GM12878 (cell line): ENCODE measurements around the gene DCP1B. TPM values are rescaled to one million over a fixed set of nuclear protein-coding genes. Genes with fewer than 3 reads are reported as not detected.

Source experiments
- ATAC-seq: fragments of 200-7000 bp; cut with Tn5 transposase; 3 replicates; pipeline ENCODE4 v1.9.1; 2020; ENCODE audit warnings: mild to moderate bottlenecking, moderate library complexity
- BruUV-seq: library from RNA; stranded (reverse); fragments of 400-500 nt; replicated peaks from 2 replicates; lab custom pipeline; 2021; lab: Mats Ljungman, UMichigan
- CTCF ChIA-PET: fragments of 300-600 bp; sonication (Branson Sonifier 250); formaldehyde crosslinking; extraction: SDS; loops from one replicate; lab custom pipeline; 2021; ENCODE audit warnings: inconsistent platforms; lab: Yijun Ruan, JAX
- POLR2A ChIA-PET: fragments of 350-600 bp; formaldehyde crosslinking; extraction: SDS; loops from one replicate; lab custom pipeline; 2021; ENCODE audit warnings: inconsistent platforms; lab: Charles Lee
- RAD21 ChIA-PET: fragments of 300-600 bp; sonication (Branson Sonifier 250); formaldehyde crosslinking; loops from one replicate; lab custom pipeline; 2023; ENCODE audit warnings: antibody characterized with exemption; ENCODE audit not compliant: unreplicated experiment; lab: Charles Lee
- SMC1A ChIA-PET: fragments of 300-600 bp; sonication (Branson Sonifier 250); formaldehyde crosslinking; loops from one replicate; lab custom pipeline; 2023; ENCODE audit not compliant: unreplicated experiment, uncharacterized antibody; lab: Charles Lee
- DNase-seq: peaks from one replicate; pipeline ENCODE4 v3.0.0-alpha.2; 2011; ENCODE audit warnings: low read depth, low spot score
- FAIRE-seq: peaks from 3 replicates; lab custom pipeline; 2011; peaks lifted over from hg19 to GRCh38; lab: Jason Lieb, UNC
- H2AFZ ChIP-seq: 2 replicates; pipeline ENCODE4 v1.6.0; 2011; ENCODE audit warnings: low read depth, low read length, control low read depth; ENCODE audit not compliant: control insufficient read depth
- H3K27ac ChIP-seq: 2 replicates; pipeline ENCODE4 v1.5.1; 2011; ENCODE audit warnings: control low read depth; ENCODE audit not compliant: control insufficient read depth, insufficient read depth
- H3K27me3 ChIP-seq, 2 experiments: replicated peaks in 1 of 2; 2 replicates each; pipeline versions ENCODE4 v1.6.0 to v1.6.1; 2011; ENCODE audit warnings: low read length in 1 of 2; ENCODE audit not compliant: control insufficient read depth in 2 of 2, insufficient read depth in 2 of 2
- H3K36me3 ChIP-seq, 2 experiments: 2 replicates each; pipeline ENCODE4 v1.5.1; 2011; ENCODE audit warnings: low read length in 1 of 2; ENCODE audit not compliant: control insufficient read depth in 2 of 2, insufficient read depth in 2 of 2
- H3K4me1 ChIP-seq: 2 replicates; pipeline ENCODE4 v1.6.1; 2011; ENCODE audit warnings: mild to moderate bottlenecking, low read length, moderate library complexity, mixed read lengths; ENCODE audit not compliant: control insufficient read depth, insufficient read depth
- H3K4me2 ChIP-seq: 2 replicates; pipeline ENCODE4 v1.6.0; 2011; ENCODE audit warnings: control low read depth; ENCODE audit not compliant: control insufficient read depth, insufficient read depth
- H3K4me3 ChIP-seq: fragments of 200-600 bp; sonication (generic); 2 replicates; pipeline ENCODE4 v1.5.1; 2016
- H3K79me2 ChIP-seq: 2 replicates; pipeline ENCODE4 v1.6.0; 2011; ENCODE audit warnings: low read length; ENCODE audit not compliant: control insufficient read depth, insufficient read depth
- H3K9ac ChIP-seq: 2 replicates; pipeline ENCODE4 v1.8.0; 2011; ENCODE audit warnings: low read length, control low read depth, mixed read lengths; ENCODE audit not compliant: control insufficient read depth, insufficient read depth
- H3K9me3 ChIP-seq: replicated peaks from 3 replicates; pipeline ENCODE4 v1.5.1; 2011; ENCODE audit warnings: mild to moderate bottlenecking, low read length; ENCODE audit not compliant: control insufficient read depth, insufficient read depth
- H4K20me1 ChIP-seq: 2 replicates; pipeline ENCODE4 v1.6.0; 2011; ENCODE audit not compliant: control insufficient read depth, insufficient read depth
- BRCA1 ChIP-seq: IDR thresholded peaks from 2 replicates; pipeline ENCODE4 v1.6.1; 2011; ENCODE audit warnings: low read depth, low read length, improper control_type of control experiment
- CREB1 ChIP-seq: IDR thresholded peaks from 2 replicates; pipeline ENCODE4 v1.6.1; 2012; ENCODE audit warnings: low read depth, mild to moderate bottlenecking, inconsistent platforms
- EED ChIP-seq: sonication (generic); IDR thresholded peaks from 2 replicates; pipeline ENCODE4 v1.6.1; 2016; ENCODE audit warnings: antibody characterized with exemption, low read depth
- EZH2 ChIP-seq: IDR thresholded peaks from 2 replicates; pipeline ENCODE4 v1.6.1; 2012; ENCODE audit warnings: low read depth, mild to moderate bottlenecking, control low read depth, inconsistent platforms, low read length, borderline replicate concordance; ENCODE audit not compliant: control insufficient read depth
- HCFC1 ChIP-seq: fragments of 150-350 bp; IDR thresholded peaks from 2 replicates; pipeline ENCODE4 v1.6.1; 2014; ENCODE audit warnings: low read length
- KDM1A ChIP-seq: fragments of 200-600 bp; sonication (generic); IDR thresholded peaks from 2 replicates; pipeline ENCODE4 v1.6.1; 2016; ENCODE audit warnings: borderline replicate concordance
- MEF2A ChIP-seq: IDR thresholded peaks from 2 replicates; pipeline ENCODE4 v1.6.1; 2011; ENCODE audit warnings: low read depth, mild to moderate bottlenecking, low read length, moderate library complexity; ENCODE audit not compliant: insufficient read depth
- NBN ChIP-seq: fragments of 450-650 bp; IDR thresholded peaks from 2 replicates; pipeline ENCODE4 v1.6.1; 2016
- RUNX3 ChIP-seq: IDR thresholded peaks from 2 replicates; pipeline ENCODE4 v1.6.1; 2012; ENCODE audit warnings: low read length, inconsistent platforms
- TAF1 ChIP-seq: IDR thresholded peaks from 2 replicates; pipeline ENCODE4 v1.6.1; 2011; ENCODE audit warnings: mild to moderate bottlenecking, low read depth, low read length, borderline replicate concordance
- TARDBP ChIP-seq: IDR thresholded peaks from 2 replicates; pipeline ENCODE4 v1.6.1; 2016; ENCODE audit warnings: borderline replicate concordance
- TCF12 ChIP-seq: IDR thresholded peaks from 2 replicates; pipeline ENCODE4 v1.6.1; 2011; ENCODE audit warnings: low read depth, mild to moderate bottlenecking, low read length
- YBX1 ChIP-seq: fragments of 450-650 bp; IDR thresholded peaks from 2 replicates; pipeline ENCODE4 v1.6.1; 2016; ENCODE audit warnings: antibody characterized with exemption
- whole genome bisulfite sequencing: methylation state at CpG from one replicate; pipeline ENCODE4 v1.1.6; 2016; ENCODE audit warnings: low lambda C conversion rate; ENCODE audit not compliant: insufficient replicate concordance, insufficient coverage; ENCODE audit errors: missing lambda C conversion rate; 5-methylcytosine and 5-hydroxymethylcytosine counted together
- in situ Hi-C: fragments of 300-500 bp; cut with MboI; formaldehyde crosslinking; loops from 9 replicates; pipeline ENCODE4 v1.14.3; 2018; ENCODE audit warnings: mixed read lengths
- intact Hi-C: fragments of 100-400 bp; cut with micrococcal nuclease; formaldehyde crosslinking; loops from one replicate; pipeline ENCODE4 v1.14.2; 2022; ENCODE audit not compliant: unreplicated experiment
- polyA plus RNA-seq, 11 experiments: library from polyadenylated mRNA; depleted of rRNA in 4 of 11; unstranded in 6 of 11; stranded (reverse) in 5 of 11; fragments of >200 nt; fragmentation: Nextera tagmentation in 4 of 11; fragmentation: Illumina TruSeq in 1 of 11; extraction: Ambion mirVana in 4 of 11; extraction: Trizol in 1 of 11; gene quantifications; 1 replicate in 1 of 11; 2 replicates in 10 of 11; pipeline versions ENCODE4 v1.2.1 to v1.2.3, GENCODE V29; 2011 to 2016; ENCODE audit warnings: inconsistent platforms in 2 of 11, missing spikeins in 2 of 11, low read depth in 1 of 11
- total RNA-seq, 4 experiments: library from RNA; depleted of rRNA in 3 of 4; stranded (reverse); fragments of >200 nt in 3 of 4; fragmentation: Illumina TruSeq in 1 of 4; extraction: Trizol in 1 of 4; gene quantifications; 2 replicates each; pipeline versions ENCODE4 v1.2.1 to v1.2.3, GENCODE V29; 2013 to 2021
- TF ChIP-seq, protein P1 (sequence below): fragments of 450-650 bp; IDR thresholded peaks from 2 replicates; pipeline ENCODE4 v1.6.1; 2018; ENCODE audit warnings: borderline replicate concordance, mild to moderate bottlenecking; ENCODE audit not compliant: partially characterized antibody

Gene DCP1B
- total and polyA plus RNA-seq, 10 of the 15 experiments (the other 5 are each of a cell fraction or from before 2014, with no cell fraction given): 1.3 to 23.4 (median 15.3) TPM

- Histone ChIP-seq H3K4me3 (no peak overlapping the region), H3K27ac (no peak overlapping the region), H3K79me2 (no peaks in the 10 kb centered on the region), H3K4me1 (peaks cover 23% of the 10 kb centered on the region), H4K20me1 (no peaks in the 10 kb centered on the region), H2AFZ (no peak overlapping the region), H3K4me2 (no peak overlapping the region), H3K36me3 (no peaks in the 10 kb centered on the region), H3K9me3 (no peaks in the 10 kb centered on the region), H3K27me3 (no peaks in the 10 kb centered on the region; a peak in 1 of 4 replicates), H3K9ac (no peak overlapping the region)
- in situ Hi-C loops: no loop called here
- 72% methylated on average over 22 of the region's 22 CpGs for WGBS
- ChIA-PET CTCF (interaction anchor here (1.5 to 4.6 kb wide), 2 partner anchors 11 to 138 kb away, joined by 3 to 43 read pairs; no protein-coding TSS in a partner anchor), SMC1A (interaction anchor here (0.8 to 3.2 kb wide), 2 partner anchors 11 to 137 kb away, joined by 3 to 14 read pairs; no protein-coding TSS in a partner anchor), RAD21 (no interaction called here), POLR2A (no interaction called here)
- ATAC-seq: no peak
- BruUV-seq: no TSS peak
- no peak for FAIRE-seq
- no peak for DNase-seq
- intact Hi-C loops: no loop called here
- TF ChIP-seq TCF12: no peak
- TF ChIP-seq EZH2: no peak
- TF ChIP-seq NBN: no peak
- TF ChIP-seq TAF1: no peak
- TF ChIP-seq, protein P1, sequence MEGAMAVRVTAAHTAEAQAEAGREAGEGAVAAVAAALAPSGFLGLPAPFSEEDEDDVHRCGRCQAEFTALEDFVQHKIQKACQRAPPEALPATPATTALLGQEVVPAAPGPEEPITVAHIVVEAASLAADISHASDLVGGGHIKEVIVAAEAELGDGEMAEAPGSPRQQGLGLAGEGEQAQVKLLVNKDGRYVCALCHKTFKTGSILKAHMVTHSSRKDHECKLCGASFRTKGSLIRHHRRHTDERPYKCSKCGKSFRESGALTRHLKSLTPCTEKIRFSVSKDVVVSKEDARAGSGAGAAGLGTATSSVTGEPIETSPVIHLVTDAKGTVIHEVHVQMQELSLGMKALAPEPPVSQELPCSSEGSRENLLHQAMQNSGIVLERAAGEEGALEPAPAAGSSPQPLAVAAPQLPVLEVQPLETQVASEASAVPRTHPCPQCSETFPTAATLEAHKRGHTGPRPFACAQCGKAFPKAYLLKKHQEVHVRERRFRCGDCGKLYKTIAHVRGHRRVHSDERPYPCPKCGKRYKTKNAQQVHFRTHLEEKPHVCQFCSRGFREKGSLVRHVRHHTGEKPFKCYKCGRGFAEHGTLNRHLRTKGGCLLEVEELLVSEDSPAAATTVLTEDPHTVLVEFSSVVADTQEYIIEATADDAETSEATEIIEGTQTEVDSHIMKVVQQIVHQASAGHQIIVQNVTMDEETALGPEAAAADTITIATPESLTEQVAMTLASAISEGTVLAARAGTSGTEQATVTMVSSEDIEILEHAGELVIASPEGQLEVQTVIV: no peak
- no peak for TF ChIP-seq YBX1
- TF ChIP-seq EED: no peak
- no peak for TF ChIP-seq CREB1
- no peak for TF ChIP-seq TARDBP
- no peak for TF ChIP-seq BRCA1
- no peak for TF ChIP-seq KDM1A
- TF ChIP-seq MEF2A: no peak
- TF ChIP-seq HCFC1: no peak
- TF ChIP-seq RUNX3: no peak
- TF ChIP-seq, all 136 proteins: peak for 0
These were observed 75.7 kb downstream of the DCP1B start for GRCh38 chr12:1928439-1929121.
